EL (cell line): ENCODE data around the gene PTPRK.
A peak's percentile ranks its signal among the peaks of the same experiment; 100 is the strongest.

Source experiments
- DNase-seq: peaks from one replicate; pipeline ENCODE4 v3.0.0-alpha.2; 2016

Gene PTPRK

DNA sequence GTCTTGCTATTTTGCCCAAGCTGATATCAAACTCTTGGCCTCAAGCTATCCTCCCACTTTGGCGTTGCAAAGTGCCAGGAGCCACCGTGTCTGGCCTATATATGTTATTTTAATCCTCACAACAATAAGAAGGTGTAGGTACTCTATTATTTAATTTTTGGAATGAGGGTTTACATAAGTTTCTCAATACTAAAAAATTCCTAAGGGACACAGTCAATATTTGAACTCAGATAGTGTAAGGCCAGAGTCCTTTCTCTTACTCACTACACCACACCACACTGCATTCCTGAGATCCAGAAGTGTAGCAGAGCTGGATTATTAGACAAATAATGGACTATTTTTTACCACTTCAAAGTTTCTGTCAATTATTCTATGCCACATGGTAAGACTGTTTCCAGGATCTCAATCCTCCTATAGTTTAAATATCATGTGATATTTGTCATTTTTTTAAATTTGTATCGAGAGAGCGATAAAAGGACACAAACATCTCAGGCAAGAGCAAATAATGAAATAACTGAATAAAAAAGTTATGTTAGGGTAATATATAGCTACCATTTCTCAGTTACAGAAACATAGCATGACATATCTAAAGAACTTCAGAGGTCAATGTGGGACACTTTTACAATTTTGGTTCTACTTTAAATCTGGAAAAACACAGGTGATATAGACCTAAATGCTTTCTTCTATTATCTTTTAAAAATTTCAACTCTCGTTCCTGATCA lies 457.4 kb downstream of the PTPRK start:
- peak; percentile 13 for DNase-seq

- peak; percentile 52 for DNase-seq
Measured at GRCh38 chr6:128057946-128058345, 462.5 kb downstream of the PTPRK start.

DNA sequence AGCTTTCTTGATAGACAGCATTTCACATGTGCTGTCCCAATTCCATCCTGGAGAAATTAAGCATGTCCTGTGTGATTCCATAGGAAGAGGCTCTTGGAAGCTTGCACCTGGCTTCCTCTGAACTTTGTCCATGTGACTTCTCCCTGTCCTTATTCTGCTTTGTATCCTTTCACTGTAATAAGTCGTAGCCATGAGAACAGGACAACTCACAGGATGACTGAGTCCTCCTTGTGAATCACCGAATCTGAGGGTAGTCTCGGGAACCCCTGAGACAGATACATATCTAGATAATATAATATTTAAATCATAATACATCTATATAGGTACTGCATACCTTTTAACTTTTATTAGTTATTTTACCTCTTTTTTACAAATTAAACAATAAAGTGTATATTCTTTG lies 462.9 kb downstream of the PTPRK start:
- DNase-seq = peak; percentile 15

DNA sequence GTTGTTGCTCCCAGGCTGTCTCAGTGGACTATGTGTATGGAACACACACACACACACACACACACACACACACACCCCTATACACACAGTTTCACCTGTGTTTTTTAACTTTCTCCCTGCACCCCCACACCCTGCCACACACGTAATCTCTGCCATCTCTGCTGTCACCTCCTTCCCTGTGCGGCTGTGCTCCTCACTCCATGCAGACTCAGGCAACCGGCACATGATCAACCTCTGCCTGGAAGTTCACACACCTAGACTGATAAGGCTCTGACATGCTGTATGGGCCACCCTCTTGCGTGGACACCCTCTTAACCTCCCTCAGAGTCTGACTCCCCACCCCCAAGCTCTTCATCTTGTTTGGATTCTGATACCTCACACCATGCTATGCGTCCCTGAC lies 467.3 kb downstream of the PTPRK start:
- no peak for DNase-seq

DNA sequence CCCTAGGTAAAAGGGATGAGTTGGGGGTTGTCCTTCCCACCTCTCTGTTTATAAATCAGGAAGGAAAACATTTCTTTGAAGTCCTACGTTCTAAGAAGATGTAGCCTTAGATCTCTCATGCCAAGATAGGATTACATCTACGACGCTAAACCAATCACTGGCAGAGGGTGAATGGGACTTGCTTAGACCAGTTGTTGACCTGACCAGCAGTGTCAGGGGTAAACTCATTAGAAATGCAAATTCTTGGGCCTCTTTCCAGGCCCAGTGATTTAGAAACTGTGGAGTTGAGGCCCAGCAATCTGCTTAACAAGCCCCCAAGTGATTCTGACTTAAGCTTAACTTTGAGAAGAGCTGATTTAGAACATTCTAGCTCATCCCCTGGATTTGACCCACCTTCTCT lies 472.4 kb downstream of the PTPRK start:
- DNase-seq = no peak

DNA sequence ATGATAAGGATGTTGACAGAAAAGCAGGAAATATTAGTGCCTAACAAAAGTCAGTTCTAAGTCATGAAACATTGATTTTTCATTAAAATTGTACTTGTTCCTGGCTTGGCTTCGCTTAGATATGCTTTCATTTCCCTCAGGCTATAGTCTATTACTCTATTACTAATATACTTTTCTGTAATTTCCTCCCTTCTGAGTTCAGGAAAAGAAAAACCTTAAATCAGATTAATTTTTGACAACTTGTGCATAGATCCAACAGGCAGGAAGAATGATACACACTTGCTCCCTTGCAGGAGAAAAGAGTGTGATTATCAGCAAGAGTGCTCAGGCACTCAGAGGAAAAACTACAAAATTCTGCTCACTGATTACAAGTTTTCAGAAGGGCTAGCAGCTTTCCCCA lies 474.4 kb downstream of the PTPRK start:
- no peak for DNase-seq

- no peak for DNase-seq
Measured at GRCh38 chr6:128039543-128039942, 480.9 kb downstream of the PTPRK start.

DNA sequence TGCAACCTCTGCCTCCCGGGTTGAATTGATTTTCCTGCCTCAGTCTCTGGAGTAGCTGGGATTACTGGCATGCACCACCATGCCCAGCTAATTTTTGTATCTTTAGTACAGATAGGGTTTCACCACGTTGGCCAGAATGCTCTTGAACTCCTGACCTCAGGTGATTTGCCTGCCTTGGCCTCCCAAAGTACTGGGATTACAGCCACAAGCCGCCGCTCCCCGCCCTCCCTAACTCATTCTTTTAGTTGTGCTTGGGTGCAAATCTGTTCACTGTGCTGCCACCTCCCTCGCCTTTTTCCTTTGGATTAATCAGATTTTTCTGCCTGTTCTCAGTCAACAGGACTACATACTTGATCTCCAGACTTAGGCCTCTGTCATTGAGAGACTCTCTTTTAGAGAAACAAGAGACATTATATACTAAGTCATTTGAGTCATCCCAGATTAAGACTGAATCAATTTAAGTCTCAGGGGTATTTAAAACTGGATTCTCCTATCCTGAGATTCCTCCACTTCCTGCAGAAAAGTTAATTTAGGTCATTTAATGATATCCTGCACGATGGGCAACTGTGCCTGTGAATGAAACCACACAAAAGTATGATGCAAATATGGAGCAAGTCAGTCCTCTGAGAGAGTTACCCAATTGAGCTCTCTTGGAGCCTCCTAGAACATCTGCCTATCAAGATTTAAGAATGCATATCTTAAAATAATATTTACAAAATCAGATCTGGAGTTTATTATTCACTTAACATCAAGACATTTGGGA lies 483.4 kb downstream of the PTPRK start:
- DNase-seq = no peak

DNA sequence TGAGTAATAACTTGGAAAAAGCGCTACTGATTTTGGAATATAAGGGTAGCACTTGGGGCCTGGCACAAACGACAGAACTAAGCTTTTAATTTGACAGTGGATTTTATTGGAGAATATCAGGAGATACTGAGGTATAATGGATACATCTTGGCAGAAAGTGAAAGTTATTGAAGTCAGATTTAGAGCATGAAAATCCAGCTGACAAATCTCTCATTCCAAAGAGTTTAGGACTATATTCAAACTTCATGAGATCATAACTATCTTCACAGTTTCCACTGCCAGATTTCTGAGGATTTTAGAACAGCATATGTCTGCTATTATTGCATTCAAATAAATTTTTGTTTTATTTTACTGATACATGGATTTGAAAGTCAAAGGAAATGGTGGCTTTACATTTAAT lies 487.2 kb downstream of the PTPRK start:
- no peak for DNase-seq

- DNase-seq = no peak
Measured at GRCh38 chr6:128032042-128032441, 488.4 kb downstream of the PTPRK start.

DNA sequence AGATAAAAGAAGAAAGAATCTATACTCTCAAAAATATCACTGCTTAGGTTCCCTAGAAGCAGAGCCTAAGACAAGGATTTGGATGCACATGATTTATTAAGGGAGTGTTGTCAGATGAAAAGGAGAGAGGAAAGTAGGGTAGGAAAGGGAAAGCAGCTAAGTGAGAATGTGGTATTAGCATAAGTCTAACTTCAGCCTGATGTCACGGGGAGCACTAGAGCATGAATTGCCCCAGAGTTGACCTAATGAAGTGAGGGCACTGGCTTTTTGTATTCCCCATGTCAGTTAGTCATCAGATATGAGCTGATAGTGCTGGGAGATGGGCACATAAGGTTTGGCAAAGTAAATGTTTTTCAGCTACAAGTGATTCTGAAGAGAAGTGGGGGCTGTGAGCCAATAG lies 490.6 kb downstream of the PTPRK start:
- DNase-seq = no peak

GRCh38 chr6:128028183-128028582 lies 492.2 kb downstream of the PTPRK start:
- no peak for DNase-seq

GRCh38 chr6:128025478-128025877 lies 494.9 kb downstream of the PTPRK start:
- DNase-seq = no peak

- DNase-seq = no peak
Measured at GRCh38 chr6:128024969-128025368, 495.4 kb downstream of the PTPRK start.

DNA sequence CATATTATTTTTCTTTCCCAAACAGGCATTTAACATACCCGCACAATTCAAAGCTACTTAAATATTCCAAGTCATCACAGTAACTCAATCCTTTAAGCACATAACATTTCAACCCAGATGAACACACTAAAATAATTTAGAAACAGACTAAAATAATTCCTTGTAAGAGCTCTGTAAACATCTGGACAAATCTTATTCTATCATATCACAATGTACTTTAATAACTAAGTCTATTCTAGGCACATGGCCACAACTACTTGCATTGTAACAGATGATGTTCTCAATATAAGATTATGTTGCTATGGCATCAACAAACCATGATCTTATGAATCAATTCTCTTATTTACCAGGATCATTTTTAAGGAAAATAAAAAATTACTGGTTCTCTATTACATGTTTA lies 496.4 kb downstream of the PTPRK start:
- DNase-seq = no peak

DNA sequence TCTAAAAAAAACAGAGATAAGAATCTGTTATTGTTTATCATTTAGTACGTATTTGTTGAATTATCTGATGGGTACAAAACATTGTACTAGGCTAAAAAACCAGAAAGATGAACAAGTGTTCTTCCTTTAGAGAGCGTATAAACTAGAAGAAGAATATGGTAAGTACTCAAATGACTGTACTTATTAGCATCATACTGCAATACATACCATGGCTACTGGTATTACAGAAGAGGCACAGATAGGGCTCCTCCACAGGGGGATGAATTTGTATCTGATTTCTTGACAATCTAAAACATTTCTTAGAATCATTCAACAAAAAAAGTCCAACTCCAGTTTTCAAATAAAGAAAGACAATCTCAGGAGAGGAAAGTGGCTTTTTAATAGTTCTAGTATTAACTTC lies 501.6 kb downstream of the PTPRK start:
- no peak for DNase-seq

- no peak for DNase-seq
Measured at GRCh38 chr6:128017288-128017687, 503.1 kb downstream of the PTPRK start.

- DNase-seq = no peak
Measured at GRCh38 chr6:128007658-128008057, 512.7 kb downstream of the PTPRK start.

GRCh38 chr6:128005009-128005408 lies 515.4 kb downstream of the PTPRK start:
- DNase-seq = peak; percentile 30

DNA sequence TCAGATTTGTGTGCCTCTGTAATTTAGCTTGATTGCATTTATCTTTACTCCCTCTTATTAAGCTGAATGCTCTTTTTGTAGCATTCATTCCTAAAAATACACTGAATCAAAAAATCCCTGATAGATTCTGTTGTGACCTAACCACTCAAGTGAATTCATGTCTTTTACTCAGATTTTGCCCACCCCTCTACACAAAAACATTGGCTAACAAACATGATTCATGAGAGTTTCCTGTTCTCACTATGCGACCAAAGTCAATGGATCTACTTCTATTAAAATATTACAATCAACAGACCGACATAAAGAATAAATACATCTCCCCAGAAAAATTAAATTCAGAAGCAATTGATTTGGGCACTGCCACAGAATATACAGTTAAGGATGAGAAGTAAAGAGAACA lies 520.0 kb downstream of the PTPRK start:
- no peak for DNase-seq

- DNase-seq = no peak
Measured at GRCh38 chr6:127998985-127999384, 521.4 kb downstream of the PTPRK start.

DNA sequence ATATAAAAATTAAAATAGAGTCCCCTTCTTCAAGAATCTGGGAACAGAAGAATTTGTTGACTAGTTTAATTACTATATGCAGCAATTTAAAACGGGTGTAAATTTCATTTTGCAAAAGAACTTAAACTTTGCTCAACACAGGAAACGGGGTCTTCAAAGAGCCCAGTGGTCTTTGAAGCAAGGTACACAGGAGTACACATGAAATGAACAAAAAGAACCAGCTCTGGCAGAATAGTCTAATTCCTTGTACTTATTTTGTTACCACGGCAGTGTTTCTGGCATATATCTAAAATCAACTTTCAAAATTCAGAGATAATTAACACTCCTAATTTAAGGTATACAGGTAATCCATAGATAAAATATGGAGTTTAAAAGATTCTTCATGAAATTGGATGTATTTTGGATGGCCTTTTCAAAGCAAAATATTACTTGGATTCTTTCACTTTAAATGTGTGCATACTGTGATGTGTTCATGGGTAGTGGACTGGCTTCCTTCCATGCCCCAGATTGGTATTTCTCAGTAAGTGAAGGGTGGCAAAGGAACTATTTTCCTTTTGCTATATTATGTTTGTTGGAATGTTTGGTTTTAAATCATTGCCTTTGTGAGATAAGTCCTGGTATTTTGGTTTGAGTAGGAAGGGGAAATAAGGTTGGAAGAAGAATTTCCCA lies 522.8 kb downstream of the PTPRK start:
- no peak for DNase-seq

GRCh38 chr6:127996925-127997324 lies 523.5 kb downstream of the PTPRK start:
- no peak for DNase-seq

DNA sequence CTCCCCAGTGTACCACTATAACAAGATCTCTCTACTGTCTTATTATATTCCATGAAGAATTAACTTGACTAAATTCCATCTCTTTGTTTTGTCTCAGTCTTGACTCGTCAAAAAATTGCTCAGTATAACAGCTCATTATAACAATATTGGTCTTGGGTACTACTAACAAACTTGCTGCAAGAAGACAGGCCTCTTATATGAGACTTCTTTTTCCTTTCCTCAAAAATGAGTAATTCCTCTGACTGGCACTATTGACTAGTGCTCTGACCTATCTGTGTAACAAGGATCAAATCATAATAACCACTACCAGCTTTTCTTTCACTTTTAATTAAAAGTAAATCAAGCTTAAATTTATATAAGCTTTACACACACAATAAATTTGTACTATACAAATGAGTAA lies 528.3 kb downstream of the PTPRK start:
- DNase-seq = peak; percentile 4
